SK-MEL-5 (cell line): Measurements from ENCODE around the gene SPAG17. TPM values are rescaled to one million over a fixed set of nuclear protein-coding genes. Genes with fewer than 3 reads are reported as not detected.

ENCODE experiments used
- DNase-seq: peaks from one replicate; pipeline ENCODE4 v3.0.0-alpha.2; 2016; ENCODE audit warnings: low read depth, low spot score
- in situ Hi-C: cut with HindIII; loops from 2 replicates; pipeline ENCODE4 v1.10.0; 2016; ENCODE audit warnings: low sequenced_read_pairs, high pct_unique_total_duplicates, low pct_unique_long_range_greater_than_20kb
- total RNA-seq: library from RNA; depleted of rRNA; stranded (reverse); fragments of >200 nt; shearing (Covaris generic); gene quantifications from 2 replicates; pipeline ENCODE4 v1.2.3, GENCODE V29; 2014

Gene SPAG17
- total RNA-seq, 1 experiment from 2014 or later = not detected

- DNase-seq = no peak
- in situ Hi-C loops = no loop called here
Observed at GRCh38 chr1:117904485-117904884, 280.5 kb downstream of the SPAG17 start.
